SU-DHL-6 (cell line): Measurements from ENCODE around the gene INPP5K.

Experiments
- H2AFZ ChIP-seq: fragments of 200-600 bp; sonication (generic); 2 replicates; pipeline ENCODE4 v1.6.1; 2014; ENCODE audit warnings: low read depth, mild to moderate bottlenecking, moderate library complexity, mixed read lengths, antibody characterized with exemption, low read length; ENCODE audit not compliant: severe bottlenecking
- H3F3A ChIP-seq: fragments of 200-600 bp; shearing (Covaris generic); 2 replicates; pipeline ENCODE4 v1.6.0; 2016; ENCODE audit warnings: antibody characterized with exemption, mild to moderate bottlenecking; ENCODE audit not compliant: insufficient read depth
- H3K27ac ChIP-seq: fragments of 200-600 bp; sonication (generic); 2 replicates; pipeline ENCODE4 v1.5.1; 2016; ENCODE audit warnings: low read depth, mild to moderate bottlenecking, low read length, moderate library complexity, mixed read lengths
- H3K27me3 ChIP-seq: fragments of 200-600 bp; sonication (generic), shearing (Covaris generic); 2 replicates; pipeline ENCODE4 v1.6.0; 2014; ENCODE audit warnings: mild to moderate bottlenecking, low read length
- H3K36me3 ChIP-seq: fragments of 200-600 bp; sonication (generic); 2 replicates; pipeline ENCODE4 v1.6.1; 2014; ENCODE audit warnings: mild to moderate bottlenecking, low read length, mixed read lengths
- H3K4me2 ChIP-seq: fragments of 300-600, 200-600 bp; shearing (Covaris generic), sonication (generic); 2 replicates; pipeline ENCODE4 v1.6.0; 2014; ENCODE audit warnings: low read length, low read depth, mild to moderate bottlenecking; ENCODE audit not compliant: poor library complexity, severe bottlenecking
- H3K4me3 ChIP-seq: fragments of 200-600 bp; sonication (generic); 2 replicates; pipeline ENCODE4 v1.5.1; 2014; ENCODE audit warnings: antibody characterized with exemption, low read length, mild to moderate bottlenecking, mixed read lengths; ENCODE audit not compliant: insufficient read depth, poor library complexity, severe bottlenecking
- H3K79me2 ChIP-seq: fragments of 200-600 bp; sonication (generic); 2 replicates; pipeline ENCODE4 v1.6.1; 2014; ENCODE audit warnings: mild to moderate bottlenecking, low read length, moderate library complexity; ENCODE audit not compliant: insufficient read depth
- H3K9ac ChIP-seq: fragments of 200-600 bp; sonication (generic); 2 replicates; pipeline ENCODE4 v1.7.0; 2014; ENCODE audit warnings: mild to moderate bottlenecking, low read length
- H3K9me2 ChIP-seq: fragments of 200-600 bp; sonication (generic); replicated peaks from 2 replicates; pipeline ENCODE4 v1.6.1; 2014; ENCODE audit warnings: low read length; ENCODE audit not compliant: insufficient read depth
- H3K9me3 ChIP-seq: fragments of 200-600 bp; sonication (generic); 2 replicates; pipeline ENCODE4 v1.6.1; 2014; ENCODE audit warnings: low read length, mixed read lengths; ENCODE audit not compliant: insufficient read depth
- H4K20me1 ChIP-seq: fragments of 200-600 bp; sonication (generic); 2 replicates; pipeline ENCODE4 v1.6.1; 2014; ENCODE audit warnings: low read depth, mild to moderate bottlenecking, antibody characterized with exemption, low read length, moderate library complexity, mixed read lengths
- EZH2phosphoT487 ChIP-seq: fragments of 200-600 bp; sonication (generic), shearing (Covaris generic); conservative IDR thresholded peaks from 2 replicates; pipeline ENCODE4 v1.6.1; 2018; ENCODE audit warnings: mild to moderate bottlenecking, antibody characterized with exemption, low read length, moderate library complexity, mixed read lengths
- TF ChIP-seq, protein P1 (sequence below): fragments of 200-600 bp; sonication (generic); IDR thresholded peaks from one replicate; pipeline ENCODE4 v1.5.1; 2017; ENCODE audit warnings: antibody characterized with exemption, mild to moderate bottlenecking, low read length, moderate library complexity; ENCODE audit not compliant: insufficient read depth, poor library complexity, severe bottlenecking

Gene INPP5K

DNA sequence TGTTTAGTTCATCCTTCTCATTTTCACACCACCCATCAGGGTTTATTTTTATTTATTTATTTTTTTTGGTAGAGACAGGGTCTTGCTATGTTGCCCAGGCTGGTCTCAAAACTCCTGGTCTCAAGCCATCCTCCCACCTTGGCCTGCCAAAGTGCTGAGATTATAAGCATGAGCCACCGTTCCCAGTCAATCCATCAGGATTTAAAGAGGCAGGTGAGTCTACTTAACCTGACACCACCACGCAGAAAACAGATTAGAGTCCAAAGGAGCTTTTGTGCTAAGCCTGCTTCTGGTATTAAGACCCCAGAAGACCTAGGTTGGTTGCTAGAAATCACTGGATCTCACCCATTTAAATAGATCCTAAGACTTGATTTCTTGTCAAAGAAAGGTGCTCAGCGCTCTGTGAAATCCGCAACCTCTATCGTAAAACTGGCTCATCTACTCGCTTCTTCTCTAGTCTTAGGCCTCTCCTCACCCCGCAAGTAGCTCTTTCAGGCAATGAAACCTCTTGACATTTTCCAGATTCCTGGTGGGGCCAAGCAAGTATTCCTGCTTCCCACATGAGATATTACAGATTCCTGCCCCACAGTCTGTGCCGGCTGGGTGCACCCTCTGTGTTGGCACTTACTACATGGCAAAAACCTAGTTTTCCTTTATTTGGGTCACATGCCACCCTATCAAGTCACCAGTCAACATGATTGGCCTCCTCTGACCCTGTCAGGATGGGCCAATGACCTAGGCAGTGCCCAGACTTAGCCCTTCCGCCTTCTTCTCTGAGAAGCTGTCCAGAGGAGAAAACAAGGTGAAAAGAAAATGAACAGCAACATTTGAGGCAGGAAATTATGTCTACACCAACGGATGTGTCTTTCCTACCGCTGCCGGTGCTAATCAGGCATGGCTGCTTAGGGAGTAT is 37.2 kb upstream of the INPP5K start:
- Histone ChIP-seq H3K79me2 (peaks cover 5% of the 10 kb centered on the region; the same call in 1 of the 2 replicates), H3K36me3 (no peaks in the 10 kb centered on the region)
- TF ChIP-seq, protein P1, sequence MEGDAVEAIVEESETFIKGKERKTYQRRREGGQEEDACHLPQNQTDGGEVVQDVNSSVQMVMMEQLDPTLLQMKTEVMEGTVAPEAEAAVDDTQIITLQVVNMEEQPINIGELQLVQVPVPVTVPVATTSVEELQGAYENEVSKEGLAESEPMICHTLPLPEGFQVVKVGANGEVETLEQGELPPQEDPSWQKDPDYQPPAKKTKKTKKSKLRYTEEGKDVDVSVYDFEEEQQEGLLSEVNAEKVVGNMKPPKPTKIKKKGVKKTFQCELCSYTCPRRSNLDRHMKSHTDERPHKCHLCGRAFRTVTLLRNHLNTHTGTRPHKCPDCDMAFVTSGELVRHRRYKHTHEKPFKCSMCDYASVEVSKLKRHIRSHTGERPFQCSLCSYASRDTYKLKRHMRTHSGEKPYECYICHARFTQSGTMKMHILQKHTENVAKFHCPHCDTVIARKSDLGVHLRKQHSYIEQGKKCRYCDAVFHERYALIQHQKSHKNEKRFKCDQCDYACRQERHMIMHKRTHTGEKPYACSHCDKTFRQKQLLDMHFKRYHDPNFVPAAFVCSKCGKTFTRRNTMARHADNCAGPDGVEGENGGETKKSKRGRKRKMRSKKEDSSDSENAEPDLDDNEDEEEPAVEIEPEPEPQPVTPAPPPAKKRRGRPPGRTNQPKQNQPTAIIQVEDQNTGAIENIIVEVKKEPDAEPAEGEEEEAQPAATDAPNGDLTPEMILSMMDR = no peak
- no peak for TF ChIP-seq EZH2phosphoT487

DNA sequence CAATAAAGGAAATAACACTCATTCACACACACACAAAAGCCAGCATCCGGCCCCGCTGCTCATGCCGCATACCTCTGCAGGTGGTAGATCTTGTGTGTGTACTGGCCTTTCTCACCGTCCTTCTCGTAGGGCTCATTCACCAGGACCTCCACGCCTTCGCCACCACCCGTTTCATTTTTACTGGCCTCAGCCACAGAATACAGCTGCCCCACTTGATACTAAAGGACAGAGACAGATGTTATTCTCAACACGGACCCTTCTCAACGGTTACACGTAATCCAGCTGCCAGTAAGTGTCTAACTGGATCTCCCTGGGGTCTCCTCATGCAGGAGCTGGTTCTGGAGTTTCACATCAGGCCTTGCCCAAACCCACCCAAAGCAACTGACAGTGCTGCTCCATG is 36.5 kb upstream of the INPP5K start:
- Histone ChIP-seq H3K4me2 (no peak overlapping the region), H3K36me3 (no peaks in the 10 kb centered on the region), H3K9me2 (no peaks in the 10 kb centered on the region), H3K27me3 (no peaks in the 10 kb centered on the region), H3K9me3 (no peaks in the 10 kb centered on the region), H2AFZ (no peak overlapping the region), H3K79me2 (peaks cover 5% of the 10 kb centered on the region; the same call in 1 of the 2 replicates), H3F3A (no peaks in the 10 kb centered on the region), H3K4me3 (no peak overlapping the region), H4K20me1 (no peaks in the 10 kb centered on the region), H3K9ac (no peak overlapping the region), H3K27ac (no peak overlapping the region)
- TF ChIP-seq EZH2phosphoT487 = no peak
- TF ChIP-seq, protein P1 = no peak

More for the DNA sequence above, 37.2 kb upstream of the INPP5K start:
- Histone ChIP-seq H3K27ac (no peak overlapping the region), H3K27me3 (no peaks in the 10 kb centered on the region), H2AFZ (no peak overlapping the region), H3K9me2 (no peaks in the 10 kb centered on the region), H3F3A (no peaks in the 10 kb centered on the region), H4K20me1 (no peaks in the 10 kb centered on the region), H3K9ac (no peak overlapping the region), H3K4me2 (no peak overlapping the region), H3K9me3 (no peaks in the 10 kb centered on the region), H3K4me3 (no peak overlapping the region)

DNA sequence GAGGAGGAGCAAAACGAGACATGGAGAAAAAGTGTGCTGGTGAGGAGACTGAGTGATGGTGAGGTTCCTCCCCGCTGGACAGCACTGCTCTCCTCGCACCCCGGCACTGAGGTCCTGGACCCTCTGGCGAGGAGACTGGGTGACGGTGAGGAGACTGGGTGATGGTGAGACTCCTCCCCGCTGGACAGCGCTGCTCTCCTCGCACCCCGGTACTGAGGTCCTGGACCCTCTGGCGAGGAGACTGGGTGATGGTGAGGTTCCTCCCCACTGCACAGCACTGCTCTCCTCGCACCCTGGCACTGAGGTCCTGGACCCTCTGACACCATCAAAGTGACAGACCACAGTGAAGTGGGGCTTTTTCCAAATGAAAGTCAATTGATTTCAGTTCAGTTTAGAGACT is 35.3 kb upstream of the INPP5K start:
- Histone ChIP-seq H3K4me3 (no peak overlapping the region), H3K27me3 (no peaks in the 10 kb centered on the region), H4K20me1 (no peaks in the 10 kb centered on the region), H3K36me3 (no peaks in the 10 kb centered on the region), H3F3A (no peaks in the 10 kb centered on the region), H3K4me2 (no peak overlapping the region), H3K27ac (no peak overlapping the region), H3K9ac (no peak overlapping the region), H3K79me2 (peaks cover 5% of the 10 kb centered on the region; the same call in 1 of the 2 replicates), H3K9me3 (no peaks in the 10 kb centered on the region), H3K9me2 (no peaks in the 10 kb centered on the region), H2AFZ (no peak overlapping the region)
- TF ChIP-seq, protein P1 = no peak
